Measurements from ENCODE around the gene RCC2.

The RCC2 gene

DNA sequence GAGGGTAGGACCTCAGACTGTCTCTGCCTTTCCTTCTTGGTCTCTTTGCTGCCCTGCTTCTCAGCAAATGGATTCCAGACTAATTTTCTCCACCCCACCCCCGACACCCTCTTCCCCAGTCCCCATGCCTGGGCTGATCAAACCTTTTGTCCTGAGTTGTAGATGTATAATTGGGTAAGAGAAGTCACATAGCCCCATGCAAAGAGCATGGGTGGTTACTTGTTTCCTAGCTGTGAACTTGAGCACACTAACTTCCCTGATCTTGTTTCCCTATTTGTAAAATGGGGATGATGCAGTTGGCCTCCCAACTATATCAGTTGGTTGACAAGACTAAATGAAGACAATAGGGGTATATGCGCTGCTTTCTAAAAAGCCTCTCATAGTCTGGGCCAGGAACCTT, 58.3 kb downstream of the RCC2 start:
- in situ Hi-C loops (cut with MboI; ENCODE audit: low sequenced_read_pairs): no loop called here

GRCh38 chr1:17377325-17377953, 62.0 kb downstream of the RCC2 start:
- in situ Hi-C loops (cut with MboI; ENCODE audit: low sequenced_read_pairs): no loop called here

DNA sequence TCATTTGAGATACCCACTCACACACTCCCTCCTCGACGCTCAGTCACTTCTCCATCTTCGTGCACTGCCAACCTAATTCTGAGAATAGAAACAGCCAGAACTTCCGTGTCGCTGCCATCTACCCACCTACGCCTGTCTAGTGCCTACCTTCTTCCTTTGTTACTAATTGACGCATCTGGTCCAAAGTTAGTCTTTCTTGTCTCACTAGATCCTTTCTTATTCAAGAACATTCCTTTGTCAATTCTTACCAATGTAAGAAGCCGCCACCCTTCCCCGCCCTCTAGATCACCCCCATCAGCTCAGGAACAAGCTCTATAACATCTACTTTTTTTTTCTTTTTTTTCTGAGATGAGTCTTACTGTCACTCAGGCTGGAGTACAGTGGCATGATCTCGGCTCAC, 63.8 kb downstream of the RCC2 start:
- in situ Hi-C loops (cut with MboI; ENCODE audit: low sequenced_read_pairs): no loop called here

DNA sequence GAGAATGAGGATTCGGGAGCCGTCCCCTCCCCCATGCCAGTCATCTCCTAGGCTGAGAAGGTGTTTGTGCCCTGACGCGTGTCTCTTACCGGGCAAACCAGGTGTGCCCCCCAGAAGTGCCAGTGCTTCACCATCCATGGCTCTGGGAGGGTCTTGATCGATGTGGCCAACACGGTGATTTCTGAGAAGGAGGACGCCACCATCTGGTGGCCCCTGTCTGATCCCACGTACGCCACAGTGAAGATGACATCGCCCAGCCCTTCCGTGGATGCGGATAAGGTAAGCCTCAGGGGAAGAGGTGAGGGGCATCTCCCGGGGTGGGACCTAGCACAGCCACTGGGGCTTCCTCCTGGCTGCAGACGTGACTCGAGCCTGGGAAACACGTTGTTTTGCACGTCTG, 66.5 kb downstream of the RCC2 start:
- in situ Hi-C loops (cut with MboI; ENCODE audit: low sequenced_read_pairs): no loop called here

DNA sequence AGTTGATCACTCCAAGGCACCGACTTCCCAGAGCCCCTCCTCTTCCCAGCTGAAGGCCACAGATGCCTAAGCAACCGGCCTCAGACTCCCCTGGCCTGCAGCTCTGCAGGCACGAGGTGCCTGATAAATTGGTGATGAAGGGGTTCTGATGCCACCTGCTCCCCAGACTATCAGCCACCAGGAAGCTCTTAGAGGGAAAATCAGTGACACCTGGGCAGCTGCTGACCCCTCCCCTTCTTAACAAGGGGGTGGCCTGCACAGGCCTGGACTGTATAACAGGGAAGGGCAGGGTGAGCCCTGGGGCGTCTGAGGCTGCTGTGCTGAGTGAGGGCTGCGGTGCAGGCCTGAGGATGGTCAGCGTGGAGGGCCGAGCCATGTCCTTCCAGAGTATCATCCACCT, 67.6 kb downstream of the RCC2 start, which contains the start of gene PADI6:
Gene PADI6, plus strand, starts transcription at position 301 of the 400 bp plus-strand sequence. Its CDS starts 50 bp downstream, at position 351.
- in situ Hi-C loops (cut with MboI; ENCODE audit: low sequenced_read_pairs): no loop called here

GRCh38 chr1:17370618-17371017, 68.9 kb downstream of the RCC2 start:
- in situ Hi-C loops (cut with MboI; ENCODE audit: low sequenced_read_pairs): no loop called here

DNA sequence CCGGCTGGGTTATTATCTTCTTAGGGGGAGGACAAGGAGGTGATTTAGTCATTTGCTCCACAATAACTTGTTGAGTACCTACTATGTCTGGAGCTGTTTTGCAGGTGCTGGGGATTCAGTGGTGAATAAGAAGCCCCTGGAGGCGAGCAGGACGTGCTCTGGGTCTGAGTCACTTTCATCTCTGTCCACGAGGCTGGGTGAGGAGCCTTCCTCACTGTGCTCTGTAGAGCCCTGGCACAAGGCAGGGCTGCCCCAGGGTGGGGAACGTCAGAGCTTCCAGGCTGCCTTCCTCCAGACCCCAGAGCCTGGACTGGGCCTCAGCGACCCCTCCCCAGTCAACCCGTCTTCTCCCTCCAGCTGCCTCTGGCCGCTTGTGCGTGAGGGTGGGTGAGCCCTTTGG, 70.0 kb downstream of the RCC2 start:
- in situ Hi-C loops (cut with MboI; ENCODE audit: low sequenced_read_pairs): no loop called here

DNA sequence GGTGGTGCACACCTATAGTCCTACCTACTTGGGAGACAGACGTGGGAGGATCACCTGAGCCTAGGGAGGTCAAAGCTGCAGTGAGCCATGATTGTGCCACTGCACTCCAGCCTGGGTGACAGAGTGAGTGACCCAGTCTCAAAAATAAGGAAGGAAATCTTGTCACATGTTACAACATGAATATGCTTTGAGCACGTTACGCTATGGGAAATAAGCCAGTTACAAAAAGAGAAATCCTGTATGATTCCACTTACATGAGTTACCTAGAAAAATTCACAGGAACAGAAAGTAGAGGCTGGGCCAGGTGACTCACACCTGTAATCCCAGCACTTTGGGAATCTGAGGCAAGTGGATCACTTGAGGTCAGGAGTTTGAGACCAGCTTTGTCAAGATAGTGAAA, 74.2 kb downstream of the RCC2 start:
- in situ Hi-C loops (cut with MboI; ENCODE audit: low sequenced_read_pairs): no loop called here

DNA sequence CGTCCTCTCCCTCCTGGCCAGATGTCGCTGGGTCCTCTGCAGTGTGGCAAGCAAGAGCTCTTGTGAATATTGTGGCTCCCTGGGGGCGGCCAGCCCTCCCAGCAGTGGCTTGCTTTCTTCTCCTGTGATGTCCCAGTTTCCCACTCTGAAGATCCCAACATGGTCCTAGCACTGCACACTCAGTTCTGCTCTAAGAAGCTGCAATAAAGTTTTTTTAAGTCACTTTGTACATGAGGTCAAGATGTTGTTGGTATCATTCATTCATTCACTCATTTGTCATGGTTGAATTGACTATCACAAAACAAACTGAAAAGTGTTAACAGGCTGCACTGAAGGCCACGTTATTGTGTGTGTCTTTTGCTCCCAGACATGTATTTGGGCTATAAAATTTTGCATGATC, 75.7 kb downstream of the RCC2 start:
- in situ Hi-C loops (cut with MboI; ENCODE audit: low sequenced_read_pairs): no loop called here

DNA sequence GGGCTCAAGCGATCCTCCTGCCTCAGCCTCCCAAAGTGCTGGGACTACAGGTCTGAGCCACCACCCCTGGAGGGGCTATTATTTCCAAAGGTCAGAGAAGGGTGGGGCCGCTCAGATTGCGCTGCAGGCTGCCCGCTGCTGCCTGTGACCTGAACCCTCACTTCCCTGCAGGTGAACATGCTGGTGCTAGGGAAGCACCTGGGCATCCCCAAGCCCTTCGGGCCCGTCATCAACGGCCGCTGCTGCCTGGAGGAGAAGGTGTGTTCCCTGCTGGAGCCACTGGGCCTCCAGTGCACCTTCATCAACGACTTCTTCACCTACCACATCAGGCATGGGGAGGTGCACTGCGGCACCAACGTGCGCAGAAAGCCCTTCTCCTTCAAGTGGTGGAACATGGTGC, 76.1 kb downstream of the RCC2 start:
- in situ Hi-C loops (cut with MboI; ENCODE audit: low sequenced_read_pairs): no loop called here

- in situ Hi-C loops (cut with MboI; ENCODE audit: low sequenced_read_pairs): no loop called here
Observed at GRCh38 chr1:17361687-17362086, 77.8 kb downstream of the RCC2 start.

GRCh38 chr1:17360272-17360956, 79.1 kb downstream of the RCC2 start:
- in situ Hi-C loops (cut with MboI; ENCODE audit: low sequenced_read_pairs): no loop called here

GRCh38 chr1:17359808-17360207, 79.7 kb downstream of the RCC2 start:
- in situ Hi-C loops (cut with MboI; ENCODE audit: low sequenced_read_pairs): no loop called here

DNA sequence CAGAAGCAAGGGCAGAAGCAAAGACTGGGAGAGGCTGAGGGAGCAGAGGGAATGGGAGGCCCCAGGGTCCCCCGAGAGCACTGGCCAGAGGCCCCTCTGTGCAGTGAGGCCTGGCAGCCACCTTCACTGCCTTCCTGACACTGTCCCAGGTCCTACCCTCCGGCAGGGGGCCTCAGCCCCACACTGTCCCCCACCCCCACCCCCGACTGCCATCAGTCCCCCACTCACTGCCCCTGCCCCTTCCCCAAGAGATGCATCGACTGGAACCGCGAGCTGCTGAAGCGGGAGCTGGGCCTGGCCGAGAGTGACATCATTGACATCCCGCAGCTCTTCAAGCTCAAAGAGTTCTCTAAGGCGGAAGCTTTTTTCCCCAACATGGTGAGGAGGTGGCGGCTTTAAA, 80.4 kb downstream of the RCC2 start:
- in situ Hi-C loops (cut with MboI; ENCODE audit: low sequenced_read_pairs): no loop called here

- in situ Hi-C loops (cut with MboI; ENCODE audit: low sequenced_read_pairs): no loop called here
Observed at GRCh38 chr1:17358557-17358956, 80.9 kb downstream of the RCC2 start.
